ENCODE data around the gene PHAF1. TPM values are rescaled to one million over a fixed set of nuclear protein-coding genes. Genes with fewer than 3 reads are reported as not detected.
"Not testable (repeated sequence)": the region's sequence is repeated elsewhere in the genome, so short reads cannot be mapped to it uniquely, and the experiment has no call there.

Gene PHAF1
- total RNA-seq, 1 donor from 2014 or later, result 14.2 TPM

- DNase-seq (ENCODE audit: low spot score), result peak; percentile 60
Observed at GRCh38 chr16:67104845-67105244, 4.9 kb upstream of the PHAF1 start.

GRCh38 chr16:67105246-67105645, 4.5 kb upstream of the PHAF1 start:
- no peak for DNase-seq (ENCODE audit: low spot score)

DNA sequence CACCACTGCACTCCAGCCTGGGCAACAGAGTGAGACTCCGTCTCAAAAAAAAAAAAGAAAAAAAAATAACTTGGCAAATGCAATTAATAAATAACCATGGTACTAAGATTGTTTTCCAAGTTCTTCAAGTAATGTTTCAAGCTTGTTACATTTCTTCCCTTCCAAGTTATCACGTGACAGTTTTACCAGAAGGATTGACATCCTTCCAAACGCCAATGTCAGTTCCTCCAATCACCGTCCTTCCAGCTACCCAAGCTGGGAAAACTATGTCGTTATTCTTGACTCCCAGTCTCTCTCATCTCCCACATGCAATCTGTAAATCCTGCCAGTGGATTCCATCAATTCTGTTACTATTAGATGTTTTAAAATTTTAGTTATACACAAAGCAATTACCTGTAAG, 3.9 kb upstream of the PHAF1 start:
- no peak for DNase-seq (ENCODE audit: low spot score)

DNA sequence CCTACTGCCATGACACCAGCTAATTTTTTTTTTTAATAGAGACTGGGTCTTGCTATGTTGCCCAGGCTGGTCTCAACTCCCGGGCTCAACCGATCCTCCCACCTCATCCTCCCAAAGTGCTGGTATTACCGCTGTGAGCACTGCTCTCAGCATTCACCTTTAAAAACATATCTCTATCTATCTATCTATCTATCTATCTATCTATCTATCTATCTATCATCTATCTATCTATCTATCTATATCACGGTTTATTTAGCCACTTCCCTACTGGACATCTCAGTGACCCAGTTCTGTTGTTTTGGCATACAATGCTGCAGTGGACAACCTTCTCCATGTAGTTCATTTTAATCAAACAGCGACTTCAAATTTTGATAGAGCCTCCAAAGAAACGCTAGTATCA, 1.3 kb upstream of the PHAF1 start:
- DNase-seq (ENCODE audit: low spot score), result no peak

DNA sequence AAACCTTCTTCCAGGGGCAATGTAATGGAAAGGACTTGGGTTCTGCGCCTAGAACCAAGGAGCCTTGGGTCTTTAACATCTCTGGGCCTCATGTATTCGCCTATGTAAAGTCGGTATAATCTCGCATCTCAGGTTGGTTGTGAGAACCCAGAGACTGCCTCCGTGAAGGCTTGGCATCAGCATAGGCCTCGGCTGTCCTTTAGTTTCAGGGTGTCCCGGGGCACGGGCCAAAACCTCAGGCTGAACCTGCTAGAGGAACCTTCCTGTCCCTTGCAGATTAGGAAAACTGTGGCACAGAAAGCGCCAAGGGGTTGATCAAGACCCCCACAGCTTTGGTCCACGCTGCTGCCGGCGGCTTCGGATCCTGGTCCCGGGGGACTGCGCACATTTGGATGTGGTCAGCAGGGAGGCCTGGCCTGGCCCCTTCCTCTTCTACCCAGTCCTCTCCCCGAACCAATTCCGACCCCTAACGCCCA, 772 bp upstream of the PHAF1 start:
- no peak for DNase-seq (ENCODE audit: low spot score)

DNA sequence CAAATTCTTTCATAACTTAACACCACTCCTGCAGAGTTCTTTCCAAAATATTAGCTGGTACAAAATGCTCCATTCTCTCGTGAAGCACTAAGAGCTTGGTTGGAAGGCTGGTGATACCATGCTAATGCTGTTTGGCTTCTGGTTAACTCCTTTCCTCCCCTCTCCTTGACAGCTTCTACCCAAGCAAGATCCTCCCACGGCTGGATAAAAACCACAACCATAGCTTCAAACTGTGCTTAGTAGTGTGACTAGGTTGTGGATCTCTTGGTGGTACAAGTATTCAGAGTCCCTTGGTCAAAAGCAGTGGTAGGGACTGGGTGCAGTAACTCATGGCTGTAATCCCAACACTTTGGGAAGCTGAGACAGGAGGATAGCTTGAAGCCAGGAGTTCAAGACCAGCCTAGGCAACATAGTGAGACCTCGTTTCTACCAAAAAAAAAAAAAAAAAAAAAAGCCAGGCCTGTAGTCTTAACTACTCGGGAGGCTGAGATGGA, 2.3 kb downstream of the PHAF1 start:
- no peak for DNase-seq (ENCODE audit: low spot score)

DNA sequence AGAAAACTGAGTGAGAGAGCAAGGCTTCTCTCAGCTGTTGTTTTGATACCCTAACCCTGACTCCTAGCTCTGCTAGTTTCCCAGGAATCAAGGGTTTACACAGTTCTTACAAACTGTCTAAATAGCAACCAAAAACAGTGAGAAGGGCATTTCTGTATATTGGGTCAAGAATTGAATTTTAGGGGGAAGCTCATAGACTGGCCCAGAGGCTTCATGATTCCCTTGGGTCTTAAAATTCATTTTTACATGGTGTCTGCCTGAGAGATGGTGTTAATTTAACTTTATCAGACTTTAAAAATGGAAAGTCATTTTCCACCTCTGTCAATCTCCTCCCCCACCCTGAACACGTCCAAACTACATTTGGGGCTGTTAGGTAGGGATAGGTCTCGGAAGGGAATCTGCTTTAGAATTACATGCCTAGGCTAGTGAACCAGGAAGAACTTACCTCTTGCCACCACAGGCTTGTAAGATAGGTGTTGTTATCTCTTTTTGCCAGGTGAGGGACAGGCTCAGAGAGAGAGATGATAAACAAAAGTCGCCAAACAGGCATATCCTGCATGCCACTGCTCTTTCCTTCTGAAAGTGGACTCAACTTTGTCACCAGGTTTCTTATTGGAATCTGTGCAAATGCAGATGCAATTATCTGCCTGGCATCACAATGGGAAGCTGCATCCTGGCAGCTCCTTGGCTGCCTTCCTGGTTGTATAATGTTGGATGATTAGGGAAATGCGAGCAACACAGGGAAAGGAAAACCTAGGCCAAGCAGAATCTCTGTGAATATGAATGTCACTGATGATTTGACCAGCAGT, 3.1 kb downstream of the PHAF1 start:
- peak; percentile 18 for DNase-seq (ENCODE audit: low spot score)

GRCh38 chr16:67114793-67115192, 5.1 kb downstream of the PHAF1 start:
- no peak for DNase-seq (ENCODE audit: low spot score)

GRCh38 chr16:67115639-67116038, 5.9 kb downstream of the PHAF1 start:
- no peak for DNase-seq (ENCODE audit: low spot score)

DNA sequence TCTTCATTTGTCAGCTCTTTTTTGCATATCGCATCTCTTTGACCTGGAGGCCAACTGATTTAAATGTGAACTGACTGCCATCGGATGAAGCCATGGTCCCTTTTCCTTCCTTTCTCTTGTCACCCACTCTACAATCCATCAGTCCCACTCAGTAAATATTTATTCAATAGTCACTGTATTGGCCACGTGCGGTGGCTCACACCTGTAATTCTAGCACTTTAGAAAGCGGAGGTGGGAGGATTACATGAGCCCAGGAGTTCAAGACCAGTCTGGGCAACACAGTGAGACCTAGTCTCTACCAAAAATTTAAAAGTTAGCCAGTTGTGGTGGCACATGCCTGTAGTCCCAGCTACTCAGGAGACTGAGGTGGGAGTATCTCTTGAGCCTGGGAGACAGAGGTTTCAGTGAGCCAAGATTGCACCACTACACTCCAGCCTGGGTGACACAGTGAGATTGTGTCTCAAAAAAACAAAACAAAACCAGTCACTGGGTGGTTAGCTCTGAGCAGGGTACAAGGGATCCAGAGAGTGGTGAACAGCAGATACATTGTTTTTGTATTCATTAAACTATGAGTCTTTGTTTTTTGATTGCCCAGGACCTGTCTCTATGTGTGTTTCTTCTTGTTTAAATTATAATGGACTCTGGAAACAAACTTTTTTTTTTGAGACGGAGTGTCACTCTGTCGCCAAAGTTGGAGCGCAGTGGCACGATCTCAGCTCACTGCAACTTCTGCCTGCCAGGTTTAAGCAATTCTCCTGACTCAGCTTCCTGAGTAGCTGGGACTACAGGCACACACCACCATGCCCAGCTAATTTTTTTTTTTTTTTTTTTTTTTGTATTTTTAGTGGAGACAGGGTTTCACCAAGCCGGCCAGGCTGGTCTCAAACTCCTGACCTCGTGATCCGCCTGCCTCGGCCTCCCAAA, 6.9 kb downstream of the PHAF1 start:
- no peak for DNase-seq (ENCODE audit: low spot score)

GRCh38 chr16:67117716-67118115, 8.0 kb downstream of the PHAF1 start:
- DNase-seq (ENCODE audit: low spot score), result no peak

GRCh38 chr16:67120025-67120424, 10.3 kb downstream of the PHAF1 start:
- no peak for DNase-seq (ENCODE audit: low spot score)

DNA sequence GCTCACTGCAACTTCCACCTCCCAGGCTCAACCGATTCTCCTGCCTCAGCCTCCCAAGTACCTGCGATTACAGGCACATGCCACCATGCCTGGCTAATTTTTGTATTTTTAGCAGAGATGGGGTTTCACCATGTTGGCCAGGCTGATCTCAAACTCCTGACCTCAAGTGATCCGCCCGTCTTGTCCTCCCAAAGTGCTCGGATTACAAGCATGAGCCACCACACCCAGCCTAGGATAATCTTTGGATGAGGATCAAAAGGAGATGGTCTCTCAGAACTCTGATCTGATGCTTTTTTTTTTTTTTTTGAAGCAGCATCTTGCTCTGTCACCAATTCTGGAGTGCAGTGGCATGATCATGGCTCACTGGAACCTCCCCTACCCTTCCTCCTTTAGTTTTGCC, 13.1 kb downstream of the PHAF1 start:
- not testable (repeated sequence) for DNase-seq (ENCODE audit: low spot score)

GRCh38 chr16:67128417-67128816, 18.7 kb downstream of the PHAF1 start:
- DNase-seq (ENCODE audit: low spot score), result no peak

DNA sequence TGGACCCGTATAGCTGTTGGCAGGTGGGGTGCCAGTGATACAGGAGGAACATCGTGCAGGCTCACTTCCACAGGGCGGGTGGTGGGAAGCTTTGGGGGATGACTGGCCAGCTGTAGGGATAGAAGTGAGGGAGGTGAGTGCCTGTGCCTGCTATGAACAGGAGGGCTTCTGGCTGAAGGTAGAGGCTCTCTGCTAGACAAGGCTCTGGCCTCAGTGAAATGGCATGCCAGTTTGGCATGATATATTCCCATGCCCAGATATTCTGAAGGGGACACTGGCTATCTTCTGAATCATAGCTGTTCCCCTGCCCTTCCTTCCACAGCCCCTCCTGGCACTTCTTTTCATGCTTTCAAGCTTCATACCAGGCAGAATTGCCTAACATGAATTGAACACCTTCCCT, 19.1 kb downstream of the PHAF1 start:
- DNase-seq (ENCODE audit: low spot score), result no peak

GRCh38 chr16:67129422-67129821, 19.7 kb downstream of the PHAF1 start:
- DNase-seq (ENCODE audit: low spot score), result no peak

GRCh38 chr16:67137605-67138004, 27.9 kb downstream of the PHAF1 start:
- DNase-seq (ENCODE audit: low spot score), result no peak

GRCh38 chr16:67141391-67141790, 31.6 kb downstream of the PHAF1 start:
- no peak for DNase-seq (ENCODE audit: low spot score)

DNA sequence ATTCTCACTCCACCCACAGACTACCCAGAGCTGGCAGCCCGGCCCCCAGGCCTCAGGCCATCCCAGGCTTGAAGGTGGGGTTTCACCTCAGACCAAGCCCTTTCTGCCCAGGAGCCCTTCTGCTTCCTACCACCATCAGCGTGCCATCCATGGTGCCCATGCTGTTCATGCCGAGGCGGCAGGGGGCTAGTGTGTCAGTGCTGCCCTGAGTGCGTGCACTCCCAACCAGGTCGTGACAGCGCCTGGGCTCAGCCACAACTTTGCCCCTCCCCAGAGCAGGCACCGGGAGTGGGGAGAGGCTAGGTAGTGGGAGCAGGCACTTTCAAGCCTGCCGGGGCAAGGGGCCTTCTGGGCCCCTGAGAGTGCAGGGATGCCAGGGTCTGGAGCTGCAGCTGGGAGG, 32.6 kb downstream of the PHAF1 start:
- DNase-seq (ENCODE audit: low spot score), result no peak

DNA sequence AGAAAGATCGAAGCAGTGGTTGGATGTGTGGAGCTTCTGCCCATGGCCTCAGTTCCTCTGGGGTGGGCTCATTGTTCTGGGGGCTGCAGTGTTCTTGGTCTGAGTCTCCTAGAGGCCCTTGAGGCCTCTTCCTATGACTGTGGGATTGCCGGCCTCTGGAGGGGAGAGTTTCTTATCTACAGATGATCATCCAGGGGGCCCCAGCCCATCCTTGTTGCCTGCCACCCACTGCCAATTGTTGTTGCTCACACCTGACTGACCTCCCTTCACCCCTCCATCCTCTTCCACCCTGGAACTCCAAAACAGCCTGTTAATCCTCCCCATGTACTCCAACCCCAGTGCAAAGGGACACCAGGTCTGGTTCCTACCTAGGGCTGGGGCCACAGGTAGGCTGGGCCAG, 35.2 kb downstream of the PHAF1 start:
- no peak for DNase-seq (ENCODE audit: low spot score)

DNA sequence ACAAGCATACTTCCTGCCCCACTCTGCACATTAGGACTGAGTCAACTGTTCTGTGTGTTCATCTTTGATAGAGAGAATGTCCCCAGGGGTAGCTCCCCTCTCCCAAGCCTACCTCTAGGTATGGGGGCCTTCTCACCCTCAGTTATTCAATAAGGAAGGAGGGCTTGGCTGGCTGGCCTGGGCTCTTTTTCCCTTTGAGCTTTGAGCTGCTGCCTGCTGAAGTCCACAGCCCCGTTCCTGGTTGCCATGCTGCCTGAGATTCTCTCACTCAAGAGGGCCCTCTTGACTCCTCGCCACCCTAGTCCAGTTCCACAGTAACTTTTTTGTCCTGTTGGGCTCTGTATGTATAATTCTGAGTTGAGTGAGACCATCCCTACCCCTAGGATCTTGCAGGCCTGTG, 36.0 kb downstream of the PHAF1 start:
- no peak for DNase-seq (ENCODE audit: low spot score)

- no peak for DNase-seq (ENCODE audit: low spot score)
Observed at GRCh38 chr16:67146523-67147357, 37.0 kb downstream of the PHAF1 start.
